H9 (cell line): ENCODE results near the gene BTBD17. TPM values are rescaled to one million over a fixed set of nuclear protein-coding genes. Genes with fewer than 3 reads are reported as not detected.
A peak's percentile ranks its signal among the peaks of the same experiment; 100 is the strongest.

ENCODE experiments used
- DNase-seq: peaks from one replicate; pipeline ENCODE4 v3.0.0-alpha.2; 2017
- H2AFZ ChIP-seq: one replicate; pipeline ENCODE4 v1.6.1; 2013; ENCODE audit warnings: mild to moderate bottlenecking, low read length, control low read depth, moderate library complexity
- H2AK5ac ChIP-seq: 2 replicates; pipeline ENCODE4 v1.6.1; 2013; ENCODE audit warnings: low read length, control low read depth, mixed read lengths; ENCODE audit not compliant: insufficient read length
- H2BK120ac ChIP-seq: one replicate; pipeline ENCODE4 v1.6.1; 2013; ENCODE audit warnings: low read depth, mild to moderate bottlenecking, low read length, control low read depth, inconsistent platforms; ENCODE audit not compliant: poor library complexity, severe bottlenecking
- H2BK12ac ChIP-seq: 2 replicates; pipeline ENCODE4 v1.6.1; 2013; ENCODE audit warnings: low read length, control low read depth, mixed read lengths, low read depth; ENCODE audit not compliant: insufficient read length
- H2BK15ac ChIP-seq: 2 replicates; pipeline ENCODE4 v1.6.1; 2013; ENCODE audit warnings: low read depth, low read length, control low read depth
- H2BK20ac ChIP-seq: one replicate; pipeline ENCODE4 v1.6.1; 2013; ENCODE audit warnings: low read depth, mild to moderate bottlenecking, low read length, control low read depth, inconsistent platforms; ENCODE audit not compliant: poor library complexity, severe bottlenecking
- H2BK5ac ChIP-seq: 2 replicates; pipeline ENCODE4 v1.6.1; 2013; ENCODE audit warnings: low read length, control low read depth, mixed read lengths; ENCODE audit not compliant: insufficient read length
- H3K14ac ChIP-seq: 2 replicates; pipeline ENCODE4 v1.6.1; 2013; ENCODE audit warnings: low read length, control low read depth; ENCODE audit not compliant: insufficient read depth
- H3K18ac ChIP-seq: 2 replicates; pipeline ENCODE4 v1.6.1; 2013; ENCODE audit warnings: low read depth, mild to moderate bottlenecking, mixed read lengths, low read length, control low read depth; ENCODE audit not compliant: insufficient read length
- H3K23ac ChIP-seq: 2 replicates; pipeline ENCODE4 v1.6.1; 2013; ENCODE audit warnings: low read length, control low read depth, mixed read lengths, low read depth; ENCODE audit not compliant: insufficient read length
- H3K23me2 ChIP-seq: 2 replicates; pipeline ENCODE4 v1.6.1; 2013; ENCODE audit warnings: low read depth, mild to moderate bottlenecking, mixed read lengths, low read length, control low read depth; ENCODE audit not compliant: insufficient read length, poor library complexity, severe bottlenecking
- H3K27ac ChIP-seq: 2 replicates; pipeline ENCODE4 v1.5.1; 2013; ENCODE audit warnings: low read length, control low read depth, mixed read lengths, low read depth; ENCODE audit not compliant: insufficient read length
- H3K27me3 ChIP-seq: 2 replicates; pipeline ENCODE4 v1.6.1; 2013; ENCODE audit warnings: low read length, control low read depth, inconsistent platforms; ENCODE audit not compliant: insufficient read depth
- H3K4ac ChIP-seq: 2 replicates; pipeline ENCODE4 v1.6.1; 2013; ENCODE audit warnings: low read depth, mild to moderate bottlenecking, control low read depth, inconsistent platforms, low read length, moderate library complexity
- H3K4me1 ChIP-seq: 2 replicates; pipeline ENCODE4 v1.6.1; 2013; ENCODE audit warnings: low read length, control low read depth, inconsistent platforms; ENCODE audit not compliant: insufficient read depth
- H3K4me2 ChIP-seq: 2 replicates; pipeline ENCODE4 v1.6.1; 2013; ENCODE audit warnings: low read length, control low read depth, mixed read lengths; ENCODE audit not compliant: insufficient read length, insufficient read depth
- H3K56ac ChIP-seq: 2 replicates; pipeline ENCODE4 v1.6.1; 2013; ENCODE audit warnings: low read depth, mild to moderate bottlenecking, mixed read lengths, low read length, control low read depth; ENCODE audit not compliant: insufficient read length
- H3K79me1 ChIP-seq: 2 replicates; pipeline ENCODE4 v1.6.1; 2013; ENCODE audit warnings: low read depth, mild to moderate bottlenecking, moderate library complexity, low read length, control low read depth, inconsistent platforms; ENCODE audit not compliant: insufficient read depth, poor library complexity, severe bottlenecking
- H3K79me2 ChIP-seq: 2 replicates; pipeline ENCODE4 v1.6.1; 2013; ENCODE audit warnings: low read length, control low read depth, inconsistent platforms; ENCODE audit not compliant: insufficient read depth
- H3K9ac ChIP-seq: 2 replicates; pipeline ENCODE4 v1.6.1; 2013; ENCODE audit warnings: low read length, control low read depth, mixed read lengths; ENCODE audit not compliant: insufficient read length; ENCODE audit errors: extremely low read depth
- H3K9me3 ChIP-seq: one replicate; pipeline ENCODE4 v1.6.1; 2013; ENCODE audit warnings: low read depth, low read length, inconsistent platforms; ENCODE audit not compliant: control insufficient read depth
- H3T11ph ChIP-seq: one replicate; pipeline ENCODE4 v1.6.1; 2013; ENCODE audit warnings: mild to moderate bottlenecking, low read length, control low read depth, inconsistent platforms
- H4K20me1 ChIP-seq: one replicate; pipeline ENCODE4 v1.6.1; 2013; ENCODE audit not compliant: control insufficient read depth, insufficient read length, insufficient read depth
- H4K5ac ChIP-seq: 2 replicates; pipeline ENCODE4 v1.6.1; 2013; ENCODE audit warnings: low read depth, mild to moderate bottlenecking, mixed read lengths, low read length, control low read depth; ENCODE audit not compliant: insufficient read length
- H4K8ac ChIP-seq: replicated peaks from 2 replicates; pipeline ENCODE4 v1.6.1; 2013; ENCODE audit warnings: low read length, control low read depth, mixed read lengths, low read depth; ENCODE audit not compliant: insufficient read length
- H4K91ac ChIP-seq: 2 replicates; pipeline ENCODE4 v1.6.1; 2013; ENCODE audit warnings: low read depth, mild to moderate bottlenecking, moderate library complexity, mixed read lengths, low read length, control low read depth; ENCODE audit not compliant: insufficient read length
- H3K27ac Mint-ChIP-seq, 3 experiments: 2 replicates in 2 of 3; 3 replicates in 1 of 3; pipeline ENCODE4 v1.8.0; 2020 to 2021; ENCODE audit warnings: mixed read lengths in 3 of 3, mild to moderate bottlenecking in 1 of 3, moderate library complexity in 1 of 3
- H3K27me3 Mint-ChIP-seq: 2 replicates; pipeline ENCODE4 v1.8.0; 2021; ENCODE audit warnings: low read depth, mild to moderate bottlenecking, moderate library complexity, mixed read lengths
- H3K36me3 Mint-ChIP-seq, 3 experiments: 2 replicates in 2 of 3; 3 replicates in 1 of 3; pipeline ENCODE4 v1.8.0; 2020 to 2021; ENCODE audit warnings: low read depth in 3 of 3, mixed read lengths in 3 of 3; ENCODE audit not compliant: insufficient read depth in 1 of 3
- H3K4me1 Mint-ChIP-seq, 2 experiments: 2 replicates each; pipeline ENCODE4 v1.8.0; 2020; ENCODE audit warnings: mixed read lengths in 2 of 2
- H3K4me3 Mint-ChIP-seq, 2 experiments: 2 replicates in 1 of 2; 3 replicates in 1 of 2; pipeline ENCODE4 v1.8.0; 2020 to 2021; ENCODE audit warnings: mild to moderate bottlenecking in 2 of 2, mixed read lengths in 2 of 2, moderate library complexity in 1 of 2
- H3K9me3 Mint-ChIP-seq, 2 experiments: 2 replicates in 1 of 2; 3 replicates in 1 of 2; pipeline ENCODE4 v1.8.0; 2020; ENCODE audit warnings: mild to moderate bottlenecking in 2 of 2, mixed read lengths in 2 of 2, moderate library complexity in 1 of 2
- CTCF ChIP-seq: fragments of 200-600 bp; sonication (generic); conservative IDR thresholded peaks from 3 replicates; pipeline ENCODE4 v1.8.0; 2021; ENCODE audit warnings: antibody characterized with exemption, mild to moderate bottlenecking
- WGBS: extraction: QIAGEN DNeasy Blood & Tissue Kit; methylation state at CpG from one replicate; pipeline ENCODE4 v1.1.7; 2013; ENCODE audit warnings: missing lambda C conversion rate, low lambda C conversion rate, mixed read lengths; ENCODE audit not compliant: insufficient read length; ENCODE audit errors: extremely low coverage; 5-methylcytosine and 5-hydroxymethylcytosine counted together
- total RNA-seq: library from RNA; stranded (reverse); gene quantifications from 2 replicates; pipeline ENCODE4 v1.2.1, GENCODE V29; 2021

Gene BTBD17
- total RNA-seq, 1 experiment from 2014 or later, result 0.33 TPM

DNA sequence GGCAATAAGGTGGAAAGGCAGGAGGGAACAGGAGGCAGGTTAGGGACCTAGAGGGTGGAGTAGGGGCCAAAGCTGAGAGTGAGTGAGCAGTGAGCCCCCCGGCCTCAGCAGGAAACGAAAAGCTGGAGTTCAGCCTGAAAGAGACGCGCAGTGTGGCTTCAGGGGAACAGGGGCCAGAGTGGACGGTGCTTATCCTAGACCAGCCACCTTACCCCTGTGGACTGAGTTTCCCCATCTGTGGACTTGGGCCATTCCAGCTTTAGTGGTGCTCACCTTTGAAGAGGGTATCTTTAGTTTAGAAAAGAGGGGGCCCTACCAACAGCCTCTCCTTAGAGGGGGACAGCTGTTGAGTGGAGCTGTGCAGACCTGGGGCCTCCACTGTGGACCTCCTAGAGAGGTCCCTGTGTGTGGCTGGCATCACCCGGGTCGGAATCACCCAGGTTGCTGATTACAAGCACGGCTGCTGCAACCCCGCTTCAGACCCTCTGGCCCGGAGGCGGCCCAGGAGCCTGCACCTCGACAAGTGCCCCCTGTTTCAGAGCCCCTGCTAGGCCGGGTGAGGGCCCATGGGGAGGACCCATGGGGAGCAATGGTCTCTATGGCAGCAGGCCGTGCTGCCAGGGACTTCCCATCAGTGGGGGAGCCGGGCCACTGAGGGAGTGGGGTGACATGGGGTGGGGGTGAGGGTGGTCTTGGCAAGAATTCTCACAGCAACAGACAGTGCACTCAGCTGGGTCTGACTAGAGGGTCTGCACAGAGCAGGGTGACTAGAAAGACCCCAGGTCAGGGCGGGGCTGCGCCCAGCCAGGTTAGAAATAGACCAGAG is 8.2 kb upstream of the BTBD17 start:
- H3K27me3 ChIP-seq, result no peaks in the 10 kb centered on the region
- no peak overlapping the region for H3K18ac ChIP-seq
- no peaks in the 10 kb centered on the region for H4K20me1 ChIP-seq
- H3K4me2 ChIP-seq, result no peak overlapping the region
- no peak overlapping the region for H2AK5ac ChIP-seq
- no peak overlapping the region for H3K27ac ChIP-seq
- Mint-ChIP-seq H3K27me3 (peaks cover 60% of the 10 kb centered on the region), H3K9me3 (no peaks in the 10 kb centered on the region; a peak in 1 of 5 replicates), H3K4me1 (peaks cover 8 to 11% of the 10 kb centered on the region in 2 experiments), H3K36me3 (no peaks in the 10 kb centered on the region), H3K27ac (peak overlapping the region in 1 of 3 experiments; percentile 62; a peak in 2 of 7 replicates), H3K4me3 (no peak overlapping the region)
- no peak overlapping the region for H4K5ac ChIP-seq
- no peak for DNase-seq
- H3K23me2 ChIP-seq, result no peaks in the 10 kb centered on the region
- WGBS, result no CpG with 5 or more reads among the region's 17 CpGs
- TF ChIP-seq CTCF, result no peak
- H2BK12ac ChIP-seq, result no peak overlapping the region
- H3K14ac ChIP-seq, result no peak overlapping the region
- H3K79me2 ChIP-seq, result no peaks in the 10 kb centered on the region
- no peak overlapping the region for H3K9ac ChIP-seq
- no peak overlapping the region for H2BK15ac ChIP-seq
- H4K8ac ChIP-seq, result no peak overlapping the region
- no peak overlapping the region for H3K4ac ChIP-seq
- no peak overlapping the region for H3T11ph ChIP-seq
- no peak overlapping the region for H4K91ac ChIP-seq
- H3K23ac ChIP-seq, result no peak overlapping the region
- no peak overlapping the region for H2BK20ac ChIP-seq
- H2BK120ac ChIP-seq, result no peak overlapping the region
- H3K56ac ChIP-seq, result no peak overlapping the region
- H3K79me1 ChIP-seq, result no peaks in the 10 kb centered on the region
- H3K9me3 ChIP-seq, result no peaks in the 10 kb centered on the region
- no peak overlapping the region for H2AFZ ChIP-seq
- H2BK5ac ChIP-seq, result no peak overlapping the region
- H3K4me1 ChIP-seq, result no peaks in the 10 kb centered on the region
